Activated CD4-positive, alpha-beta T cell treated with anti-CD3 and anti-CD28 coated beads for 4 hours (primary cell): Measurements from ENCODE around the gene JAZF1.

Experiments used
- DNase-seq, 2 donors: peaks; one replicate each; pipeline ENCODE4 v3.0.0-alpha.2; 2020

The JAZF1 gene

GRCh38 chr7:27802999-27803398 is 377.6 kb downstream of the JAZF1 start:
- DNase-seq = no peak

GRCh38 chr7:27799212-27799611 is 381.4 kb downstream of the JAZF1 start:
- DNase-seq = no peak

GRCh38 chr7:27795977-27796376 is 384.6 kb downstream of the JAZF1 start:
- DNase-seq = no peak

GRCh38 chr7:27793780-27794179 is 386.8 kb downstream of the JAZF1 start:
- DNase-seq = no peak

- DNase-seq = no peak
These were observed 392.2 kb downstream of the JAZF1 start for GRCh38 chr7:27788437-27788836.

- DNase-seq = peak; percentile 11 to 44
These were observed 396.1 kb downstream of the JAZF1 start for GRCh38 chr7:27784399-27785053.

- no peak for DNase-seq
These were observed 397.7 kb downstream of the JAZF1 start for GRCh38 chr7:27782849-27783248.

GRCh38 chr7:27781188-27781587 is 399.4 kb downstream of the JAZF1 start:
- DNase-seq = no peak
